A673 (cell line): ENCODE data around the gene SLC38A1. TPM values are rescaled to one million over a fixed set of nuclear protein-coding genes. Genes with fewer than 3 reads are reported as not detected.

Experiments used
- BruUV-seq: library from RNA; stranded (reverse); fragments of 400-500 nt; replicated peaks from 2 replicates; lab custom pipeline; 2021; lab: Mats Ljungman, UMichigan
- CTCF ChIA-PET: fragments of 300-600 bp; sonication (Branson Sonifier 250); formaldehyde crosslinking; loops from one replicate; lab custom pipeline; 2022; ENCODE audit warnings: antibody characterized with exemption; lab: Charles Lee
- POLR2A ChIA-PET: fragments of 300-600 bp; sonication (Branson Sonifier 250); formaldehyde crosslinking; loops from one replicate; lab custom pipeline; 2022; ENCODE audit warnings: antibody characterized with exemption; ENCODE audit not compliant: low non-redundant PET; lab: Charles Lee
- DNase-seq: peaks from one replicate; pipeline ENCODE4 v3.0.0-alpha.2; 2015; ENCODE audit warnings: low spot score
- H3K27ac ChIP-seq: fragments of 200-600 bp; sonication (generic); 2 replicates; pipeline ENCODE4 v1.5.1; 2016; ENCODE audit warnings: mixed run types, low read depth, mild to moderate bottlenecking, mixed read lengths, antibody characterized with exemption, low read length; ENCODE audit not compliant: poor library complexity, severe bottlenecking
- H3K27me3 ChIP-seq: fragments of 200-600 bp; sonication (generic); replicated peaks from 2 replicates; pipeline ENCODE4 v1.6.1; 2017; ENCODE audit warnings: mixed run types, low read depth, mild to moderate bottlenecking, mixed read lengths, antibody characterized with exemption, low read length; ENCODE audit not compliant: insufficient read depth, poor library complexity
- H3K36me3 ChIP-seq: fragments of 200-600 bp; sonication (generic); 2 replicates; pipeline ENCODE4 v1.6.1; 2016; ENCODE audit warnings: mixed run types, mild to moderate bottlenecking, mixed read lengths, antibody characterized with exemption, low read length; ENCODE audit not compliant: insufficient read depth, poor library complexity, severe bottlenecking
- H3K4me1 ChIP-seq: fragments of 200-600 bp; sonication (generic); 2 replicates; pipeline ENCODE4 v1.6.1; 2017; ENCODE audit warnings: mixed run types, mild to moderate bottlenecking, mixed read lengths, antibody characterized with exemption, low read length; ENCODE audit not compliant: insufficient read depth, poor library complexity, severe bottlenecking
- H3K4me3 ChIP-seq: fragments of 200-600 bp; sonication (generic); 2 replicates; pipeline ENCODE4 v1.5.1; 2016; ENCODE audit warnings: low read depth, mixed run types, mild to moderate bottlenecking, mixed read lengths, low read length; ENCODE audit not compliant: poor library complexity, severe bottlenecking
- H3K9me3 ChIP-seq: fragments of 200-600 bp; sonication (generic); 2 replicates; pipeline ENCODE4 v1.6.1; 2016; ENCODE audit warnings: mixed run types, low read depth, mild to moderate bottlenecking, mixed read lengths, antibody characterized with exemption, low read length; ENCODE audit not compliant: poor library complexity, severe bottlenecking
- CTCF ChIP-seq: fragments of 300-800, 200-600 bp; sonication (generic); conservative IDR thresholded peaks from 2 replicates; pipeline ENCODE4 v1.5.1; 2017; ENCODE audit warnings: low read depth, mild to moderate bottlenecking, antibody characterized with exemption, low read length, moderate library complexity, mixed read lengths
- EZH2 ChIP-seq: fragments of 200-600 bp; sonication (generic); IDR thresholded peaks from 2 replicates; pipeline ENCODE4 v1.6.1; 2017; ENCODE audit warnings: borderline replicate concordance, low read depth, mild to moderate bottlenecking, mixed read lengths, antibody characterized with exemption, low read length; ENCODE audit not compliant: poor library complexity, severe bottlenecking
- intact Hi-C: fragments of 100-400 bp; cut with micrococcal nuclease; formaldehyde crosslinking; loops from one replicate; pipeline ENCODE4 v1.10.0; 2022; ENCODE audit not compliant: unreplicated experiment
- total RNA-seq: library from RNA; stranded (reverse); gene quantifications from 2 replicates; pipeline ENCODE4 v1.2.3, GENCODE V29; 2021

The SLC38A1 gene
- total RNA-seq, 1 experiment from 2014 or later: 78.9 TPM

- ChIA-PET POLR2A (interaction anchor here (0.5 kb wide), 1 partner anchor 56 kb away, joined by 3 read pairs; no protein-coding TSS in a partner anchor), CTCF (no interaction called here)
- H3K4me3 ChIP-seq: no peak overlapping the region
- H3K36me3 ChIP-seq: no peaks in the 10 kb centered on the region
- peaks cover 21% of the 10 kb centered on the region for H3K4me1 ChIP-seq
- BruUV-seq: no TSS peak
- no peak overlapping the region for H3K27ac ChIP-seq
- no peaks in the 10 kb centered on the region for H3K27me3 ChIP-seq
- TF ChIP-seq CTCF: no peak
- TF ChIP-seq EZH2: no peak
- intact Hi-C loops: loop anchor here (10.0 kb wide), 1 partner anchor 107 kb away; no protein-coding TSS in a partner anchor
- H3K9me3 ChIP-seq: no peaks in the 10 kb centered on the region
- no peak for DNase-seq
These were observed 7.2 kb downstream of the SLC38A1 start for GRCh38 chr12:46261646-46262045.

GRCh38 chr12:46260913-46261476 lies 7.8 kb downstream of the SLC38A1 start:
- H3K4me1 ChIP-seq: peaks cover 18% of the 10 kb centered on the region
- no TSS peak for BruUV-seq
- H3K27me3 ChIP-seq: no peaks in the 10 kb centered on the region
- ChIA-PET POLR2A (interaction anchor here (0.5 kb wide), 1 partner anchor 57 kb away, joined by 3 read pairs; no protein-coding TSS in a partner anchor), CTCF (no interaction called here)
- no peaks in the 10 kb centered on the region for H3K9me3 ChIP-seq
- H3K36me3 ChIP-seq: no peaks in the 10 kb centered on the region
- H3K4me3 ChIP-seq: no peak overlapping the region
- no peak for DNase-seq
- intact Hi-C loops: loop anchor here (10.0 kb wide), 1 partner anchor 106 kb away; no protein-coding TSS in a partner anchor
- H3K27ac ChIP-seq: no peak overlapping the region
- no peak for TF ChIP-seq CTCF
- no peak for TF ChIP-seq EZH2

- Histone ChIP-seq H3K4me1 (peaks cover 18% of the 10 kb centered on the region), H3K36me3 (no peaks in the 10 kb centered on the region), H3K4me3 (no peak overlapping the region), H3K27ac (peak overlapping the region; percentile 19), H3K9me3 (no peaks in the 10 kb centered on the region), H3K27me3 (no peaks in the 10 kb centered on the region)
- CTCF ChIA-PET: no interaction called here
- TF ChIP-seq EZH2: no peak
- no peak for TF ChIP-seq CTCF
- no TSS peak for BruUV-seq
- no peak for DNase-seq
- intact Hi-C loops: loop anchor here (10.0 kb wide), 1 partner anchor 106 kb away; no protein-coding TSS in a partner anchor
- POLR2A ChIA-PET: no interaction called here
These were observed 8.5 kb downstream of the SLC38A1 start for GRCh38 chr12:46260124-46260912.
